Astrocyte of the spinal cord (primary cell): ENCODE measurements around the gene MBOAT7.
"Not testable (repeated sequence)": the region's sequence is repeated elsewhere in the genome, so short reads cannot be mapped to it uniquely, and the experiment has no call there.

Source experiments
- DNase-seq: peaks from one replicate; pipeline ENCODE4 v3.0.0; 2011; ENCODE audit warnings: low read depth, low spot score
- H3K4me3 ChIP-seq: 2 replicates; pipeline ENCODE4 v1.5.1; 2011; ENCODE audit warnings: low read depth, mild to moderate bottlenecking, low read length, moderate library complexity
- CTCF ChIP-seq: IDR thresholded peaks from 2 replicates; pipeline ENCODE4 v1.5.1; 2012; ENCODE audit warnings: low read depth, mild to moderate bottlenecking, low read length, inconsistent platforms
- in situ Hi-C: cut with HindIII; loops from 2 replicates; pipeline ENCODE4 v1.10.0; 2017; ENCODE audit warnings: low sequenced_read_pairs

The MBOAT7 gene, protein sequence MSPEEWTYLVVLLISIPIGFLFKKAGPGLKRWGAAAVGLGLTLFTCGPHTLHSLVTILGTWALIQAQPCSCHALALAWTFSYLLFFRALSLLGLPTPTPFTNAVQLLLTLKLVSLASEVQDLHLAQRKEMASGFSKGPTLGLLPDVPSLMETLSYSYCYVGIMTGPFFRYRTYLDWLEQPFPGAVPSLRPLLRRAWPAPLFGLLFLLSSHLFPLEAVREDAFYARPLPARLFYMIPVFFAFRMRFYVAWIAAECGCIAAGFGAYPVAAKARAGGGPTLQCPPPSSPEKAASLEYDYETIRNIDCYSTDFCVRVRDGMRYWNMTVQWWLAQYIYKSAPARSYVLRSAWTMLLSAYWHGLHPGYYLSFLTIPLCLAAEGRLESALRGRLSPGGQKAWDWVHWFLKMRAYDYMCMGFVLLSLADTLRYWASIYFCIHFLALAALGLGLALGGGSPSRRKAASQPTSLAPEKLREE

DNA sequence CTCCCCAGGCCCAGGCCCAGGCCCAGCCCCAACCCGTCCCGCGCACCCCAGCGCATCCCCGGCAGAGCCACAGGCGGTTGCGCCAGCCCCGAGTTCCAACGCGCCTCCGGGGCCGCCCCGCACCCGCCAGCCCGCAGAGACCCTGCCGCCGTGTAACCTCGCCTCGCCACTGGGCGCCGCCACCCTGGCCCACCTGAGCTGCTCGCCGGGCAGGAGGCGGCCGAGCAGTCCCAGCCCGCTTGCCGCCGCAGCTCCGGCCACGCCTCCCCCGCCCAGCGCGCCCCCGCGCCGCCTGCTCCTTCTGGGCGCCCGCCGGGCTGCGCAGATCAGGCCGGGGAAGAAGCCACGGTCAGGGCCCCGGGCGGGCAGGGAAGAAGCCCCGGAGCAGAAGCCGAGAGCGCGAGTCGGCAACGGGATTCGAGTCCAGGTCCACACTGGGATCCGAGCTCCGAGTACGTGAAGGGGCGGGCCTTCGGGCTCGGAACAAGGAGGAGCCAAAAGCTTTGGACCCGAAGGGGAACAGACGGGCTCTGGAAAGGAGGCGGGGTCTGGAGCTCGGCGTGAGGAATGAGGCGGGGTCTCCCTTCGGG is at the start of gene MBOAT7:
Gene MBOAT7 (minus strand): TSS at position 436 of the 590 bp plus-strand sequence. CDS start 1,072 bp downstream, outside the sequence.
- no peak for DNase-seq
- in situ Hi-C loops, result no loop called here
- peak within 1 kb of the TSS; percentile 84 for H3K4me3 ChIP-seq
- TF ChIP-seq CTCF, result peak; percentile 11

- DNase-seq, result no peak
- no peak for TF ChIP-seq CTCF
- no peak overlapping the region for H3K4me3 ChIP-seq
- in situ Hi-C loops, result no loop called here
Observed at GRCh38 chr19:54233941-54234340, 44.6 kb upstream of the MBOAT7 start.

- TF ChIP-seq CTCF, result peak; percentile 95
- H3K4me3 ChIP-seq, result no peak overlapping the region
- peak; percentile 69 for DNase-seq
- in situ Hi-C loops, result no loop called here
Observed at GRCh38 chr19:54231077-54231931, 41.9 kb upstream of the MBOAT7 start.

DNA sequence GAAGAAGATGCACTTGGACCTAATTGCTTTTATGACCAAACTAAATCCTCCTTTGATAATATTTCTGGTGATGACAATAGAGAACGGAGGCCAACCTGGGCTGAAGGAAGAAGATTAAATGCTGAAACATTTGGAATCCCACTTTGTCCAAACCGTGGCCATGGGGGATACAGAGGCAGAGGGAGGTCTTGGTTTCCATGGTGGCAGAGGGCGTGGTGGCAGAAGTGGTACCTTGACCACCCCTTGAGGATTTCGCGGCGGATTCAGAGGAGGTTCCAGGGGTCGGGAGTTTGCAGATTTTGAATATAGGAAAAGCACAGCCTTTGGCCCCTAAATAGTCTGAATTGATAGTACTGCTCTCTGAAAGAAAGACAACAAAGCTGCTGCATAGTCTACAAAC is 40.7 kb upstream of the MBOAT7 start:
- in situ Hi-C loops, result no loop called here

DNA sequence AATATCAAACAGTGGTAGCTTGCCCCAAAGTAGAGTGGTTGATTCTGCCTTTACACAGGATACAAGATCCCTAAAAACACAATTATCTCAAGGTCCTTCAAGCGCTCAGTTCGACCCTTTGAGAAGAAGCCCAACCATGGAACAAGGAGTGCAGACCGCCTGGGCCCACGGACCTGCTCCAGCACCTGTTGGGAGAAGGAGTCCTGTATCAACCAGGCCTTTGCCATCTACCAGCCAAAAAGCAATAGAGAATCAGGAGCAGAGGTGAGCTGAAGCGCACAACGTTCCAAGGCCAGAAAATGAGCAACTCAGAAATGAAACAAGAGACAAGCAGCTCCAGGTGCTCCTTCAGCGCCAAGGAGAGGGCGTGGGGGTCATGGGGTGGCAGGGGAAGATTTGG is 39.8 kb upstream of the MBOAT7 start:
- no peak for TF ChIP-seq CTCF
- in situ Hi-C loops, result no loop called here
- H3K4me3 ChIP-seq, result no peak overlapping the region
- no peak for DNase-seq

More for the DNA sequence above, 40.7 kb upstream of the MBOAT7 start:
- DNase-seq, result no peak
- no peak overlapping the region for H3K4me3 ChIP-seq
- TF ChIP-seq CTCF, result no peak

DNA sequence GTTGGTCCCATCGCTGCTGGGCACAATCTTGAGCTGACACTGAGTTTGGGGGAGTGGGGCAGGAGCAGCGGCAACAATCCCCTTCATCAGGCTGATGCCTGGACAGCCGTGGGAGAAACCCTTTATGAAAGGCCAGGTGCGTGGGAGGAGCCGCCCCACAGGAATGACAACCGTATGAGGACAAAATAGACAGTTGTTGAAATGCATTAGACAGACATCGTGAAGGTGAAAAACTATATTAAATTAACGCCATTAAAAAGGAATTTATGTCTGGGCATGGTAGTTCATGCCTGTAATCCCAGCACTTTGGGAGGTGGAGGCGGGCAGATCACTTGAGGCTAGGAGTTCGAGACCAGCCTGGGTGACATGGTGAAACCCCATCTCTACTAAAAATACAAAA is 35.2 kb upstream of the MBOAT7 start:
- DNase-seq, H3K4me3 ChIP-seq, in situ Hi-C loops: not testable (repeated sequence)

- H3K4me3 ChIP-seq, DNase-seq, in situ Hi-C loops: not testable (repeated sequence)
Observed at GRCh38 chr19:54223937-54224281, 34.5 kb upstream of the MBOAT7 start.

DNA sequence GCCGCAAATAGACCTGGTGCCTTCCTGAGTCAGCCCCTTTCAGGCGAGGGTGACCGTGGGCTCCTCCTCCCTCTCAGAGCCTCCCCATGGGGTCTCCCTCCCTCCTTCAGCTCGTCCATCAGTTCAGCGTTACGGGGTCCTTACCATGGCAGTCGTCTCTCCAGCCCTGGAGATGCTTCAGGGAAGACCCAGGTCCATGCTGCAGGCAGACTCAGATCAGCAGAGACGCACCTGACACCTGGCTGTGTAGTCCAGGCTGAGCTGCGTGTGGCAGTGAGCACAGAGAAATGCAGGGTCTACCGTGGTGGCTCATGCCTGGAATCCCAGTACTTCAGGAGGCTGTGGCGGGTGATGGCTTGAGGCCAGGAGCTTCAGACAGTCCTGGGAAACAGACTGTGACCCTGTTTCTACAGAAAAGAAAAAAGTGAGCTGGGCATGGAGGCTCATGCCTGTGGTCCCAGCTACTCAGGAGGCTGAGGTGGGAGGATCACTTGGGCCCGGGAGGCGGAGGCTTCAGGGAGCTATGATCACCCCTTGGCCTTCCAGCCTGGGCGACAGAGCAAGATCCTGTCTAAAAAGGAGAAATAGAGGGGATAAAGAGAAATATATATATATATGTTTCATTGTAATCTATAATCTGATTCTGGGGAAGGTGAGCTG is 34.0 kb upstream of the MBOAT7 start:
- in situ Hi-C loops, H3K4me3 ChIP-seq, DNase-seq: not testable (repeated sequence)

GRCh38 chr19:54222474-54223276 is 33.3 kb upstream of the MBOAT7 start, which contains the start of gene LILRB3:
TSS of gene LILRB3 (minus strand) at chr19:54223007. CDS start at chr19:54222976, 31 bp downstream.
- H3K4me3 ChIP-seq, DNase-seq, in situ Hi-C loops: not testable (repeated sequence)

DNA sequence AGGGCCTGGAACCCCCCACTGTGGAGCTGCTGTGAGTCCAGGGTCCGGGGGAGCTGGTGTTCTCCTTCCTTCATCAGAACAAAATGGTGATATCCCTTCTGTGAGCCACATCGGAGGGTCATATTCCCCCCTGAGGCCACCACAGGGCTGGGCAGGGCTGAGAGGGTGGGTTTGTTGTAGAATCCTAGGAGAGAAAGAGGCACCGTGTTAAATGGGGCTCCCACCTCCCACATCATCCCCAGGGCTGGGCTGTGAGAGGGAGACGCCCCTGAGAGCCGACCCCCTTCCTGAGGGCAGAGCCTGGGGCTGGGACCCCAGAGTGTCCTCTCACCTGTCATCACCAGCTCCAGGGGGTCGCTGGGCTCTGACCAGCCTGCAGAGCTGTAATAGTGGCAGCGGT is 32.6 kb upstream of the MBOAT7 start:
- DNase-seq, H3K4me3 ChIP-seq, in situ Hi-C loops: not testable (repeated sequence)
